NCI-H1092 treated with DMSO at 0.1 percent for 48 hours (cell line): ENCODE measurements around the gene UBE3C.
A peak's percentile ranks its signal among the peaks of the same experiment; 100 is the strongest.
"Not testable (repeated sequence)": the region's sequence is repeated elsewhere in the genome, so short reads cannot be mapped to it uniquely, and the experiment has no call there.

Experiments
- DNase-seq: peaks from one replicate; lab custom pipeline; 2025; lab: John Stamatoyannopoulos, UW

The UBE3C gene

DNA sequence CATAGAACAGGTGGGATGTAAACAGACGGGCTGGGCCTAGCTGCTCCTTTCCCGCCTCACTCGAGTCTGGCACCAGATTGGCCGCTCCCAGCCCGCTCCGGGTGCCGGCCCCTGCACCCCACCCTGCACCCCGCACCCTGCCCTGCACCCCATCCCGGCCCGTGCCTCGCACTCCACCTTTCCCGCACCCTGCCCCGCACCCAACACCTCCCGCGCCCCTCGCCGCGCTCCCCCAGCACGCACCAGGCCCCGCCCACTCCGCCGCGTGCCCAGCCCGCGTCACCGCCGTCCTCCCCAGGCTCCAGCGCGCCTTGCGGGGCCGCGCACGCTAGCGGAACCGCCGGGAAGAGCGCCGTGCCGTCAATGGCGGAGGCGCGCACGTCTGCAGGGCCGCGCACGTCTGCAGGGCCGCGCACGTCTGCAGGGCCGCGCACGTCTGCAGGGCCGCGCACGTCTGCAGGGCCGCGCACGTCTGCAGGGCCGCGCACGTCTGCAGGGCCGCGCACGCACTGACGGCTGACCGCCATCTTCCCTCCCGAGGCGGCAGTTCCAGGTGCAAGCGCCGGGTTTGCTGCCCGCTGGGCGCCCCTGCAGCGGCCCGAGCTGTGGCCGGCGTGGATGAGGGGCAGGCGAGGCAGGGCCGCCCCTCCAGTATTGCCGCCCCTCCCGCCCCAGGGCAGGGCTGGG, at the start of gene UBE3C:
Gene UBE3C (plus strand): TSS at position 503 of the 687 bp plus-strand sequence. CDS start 347 bp downstream, outside the sequence.
- peak; percentile 93 for DNase-seq

DNA sequence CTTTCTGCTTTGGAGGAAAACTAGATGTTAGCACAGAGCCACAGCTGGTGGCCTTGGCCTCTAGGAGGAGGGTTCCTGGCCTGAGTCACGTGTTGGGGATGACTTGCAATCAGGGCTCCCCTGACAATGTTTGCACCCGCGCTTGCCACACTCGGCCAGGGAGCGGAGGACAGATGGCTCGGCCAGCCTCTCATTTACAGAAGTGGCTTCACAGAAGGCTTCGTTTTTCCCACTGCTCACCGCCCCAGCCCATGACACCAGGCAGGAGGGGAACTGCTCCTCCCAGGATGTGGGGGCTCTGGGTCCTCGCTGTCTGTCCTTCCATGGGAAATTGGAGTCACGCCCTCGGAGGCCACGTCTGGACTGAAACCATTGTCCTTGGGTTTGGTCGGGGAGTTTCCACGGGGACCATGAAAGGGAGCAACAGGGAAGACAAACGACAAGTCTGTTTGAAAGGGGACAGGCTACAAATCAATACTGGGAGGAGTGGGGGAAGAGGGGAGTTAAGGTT, 49.6 kb upstream of the UBE3C start:
- DNase-seq: no peak

DNA sequence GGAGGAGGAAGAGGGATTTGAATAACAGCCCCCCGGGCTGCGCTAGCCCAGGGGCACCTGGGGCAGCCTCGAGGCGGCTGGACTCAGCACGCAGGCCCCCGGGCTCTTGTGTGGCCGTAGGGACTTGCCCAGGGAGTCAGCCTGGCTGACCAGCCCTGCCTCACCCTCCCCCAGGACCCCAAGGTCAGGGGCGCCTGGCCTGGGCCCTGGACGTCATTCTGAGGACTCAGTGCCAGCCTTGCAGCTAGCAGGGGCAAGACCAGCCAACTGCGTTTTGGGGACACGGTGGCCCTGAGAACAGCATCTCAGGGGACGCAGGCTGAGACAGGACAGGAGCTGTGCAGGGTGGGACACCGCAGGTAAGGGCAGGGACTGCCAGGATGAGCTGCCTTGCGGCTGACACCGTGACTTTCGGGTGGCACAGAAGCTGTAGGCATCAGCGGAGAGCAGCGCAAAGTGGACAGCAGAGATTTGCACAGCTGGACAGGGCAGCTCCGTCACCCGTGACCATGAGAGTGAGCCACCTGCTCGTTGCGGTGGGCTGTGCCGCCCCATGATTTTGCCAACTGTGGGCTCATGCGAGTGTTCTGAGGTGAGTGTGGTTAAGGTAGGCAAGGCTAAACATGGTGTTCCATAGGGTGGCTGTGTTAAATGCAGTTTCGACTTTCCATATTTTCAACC, 48.1 kb upstream of the UBE3C start:
- no peak for DNase-seq

DNA sequence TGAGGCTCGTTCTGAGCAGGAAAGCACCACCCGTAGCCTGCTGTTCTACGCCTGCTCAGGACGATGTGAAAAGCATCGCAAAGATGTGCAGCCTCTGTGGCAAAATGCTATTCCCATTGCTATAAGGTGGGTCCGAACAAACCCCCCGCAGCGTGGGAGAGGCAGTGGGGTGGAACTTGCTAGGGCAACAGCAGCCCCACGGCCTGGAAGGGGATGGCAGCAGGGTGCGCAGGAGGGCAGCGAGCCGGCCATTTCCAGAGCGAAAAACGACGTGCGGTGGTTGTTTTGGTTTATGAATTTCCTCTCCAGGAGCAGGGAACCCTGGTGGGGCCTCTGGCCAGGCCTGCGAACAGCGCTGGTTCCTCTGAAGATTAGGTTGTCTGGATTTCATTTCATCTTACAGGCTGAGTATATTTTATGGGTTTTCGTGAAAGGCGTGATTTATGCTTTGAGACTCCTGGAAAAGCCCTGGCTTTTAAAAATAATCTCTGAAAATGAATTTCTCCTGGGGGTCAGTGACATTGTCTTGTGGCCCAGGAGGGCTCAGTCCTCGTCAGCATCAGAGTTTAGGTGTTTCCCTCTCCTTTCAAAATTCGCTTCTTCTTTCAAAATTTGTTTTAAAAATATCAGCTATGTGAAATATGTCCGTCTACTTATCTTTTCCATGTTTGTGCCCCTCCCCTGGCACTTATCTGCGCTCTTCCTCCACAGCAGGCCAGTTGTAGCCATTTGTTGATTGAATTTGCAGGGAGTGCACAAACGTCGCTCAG, 42.3 kb upstream of the UBE3C start:
- DNase-seq: no peak

DNA sequence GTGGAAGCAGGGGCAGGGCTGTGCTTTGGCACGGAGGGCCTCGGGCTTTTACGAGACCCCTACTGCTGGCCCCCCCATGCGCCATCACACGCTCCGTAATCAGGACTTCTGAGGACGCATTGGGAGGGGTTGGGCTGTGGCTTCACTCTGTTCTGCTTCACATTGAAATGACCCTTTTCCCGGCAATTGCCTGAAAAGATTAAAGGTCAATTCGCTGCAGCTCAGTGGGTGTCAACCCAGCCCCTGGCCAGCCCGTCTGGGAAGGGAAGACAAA, 41.7 kb upstream of the UBE3C start:
- no peak for DNase-seq

DNA sequence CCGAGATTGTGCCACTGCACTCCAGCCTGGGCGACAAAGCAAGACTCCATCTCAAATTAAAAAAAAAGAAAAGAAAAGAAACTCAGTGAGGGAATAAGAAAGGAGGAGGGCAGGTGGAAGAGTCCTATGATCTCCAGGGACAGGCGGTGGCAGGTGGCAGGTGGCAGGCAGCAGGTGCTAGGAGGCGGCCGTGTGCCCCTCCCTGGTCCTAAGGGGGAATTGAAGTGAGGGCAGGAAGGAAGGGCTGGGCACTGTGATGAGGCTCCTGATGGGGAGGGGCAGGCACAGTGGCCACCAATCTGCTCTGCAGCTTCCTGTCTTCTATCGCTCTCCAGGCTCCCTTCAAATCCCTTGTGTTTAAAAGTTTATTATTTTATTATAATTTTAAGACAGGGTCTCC, 41.2 kb upstream of the UBE3C start:
- DNase-seq: no peak

DNA sequence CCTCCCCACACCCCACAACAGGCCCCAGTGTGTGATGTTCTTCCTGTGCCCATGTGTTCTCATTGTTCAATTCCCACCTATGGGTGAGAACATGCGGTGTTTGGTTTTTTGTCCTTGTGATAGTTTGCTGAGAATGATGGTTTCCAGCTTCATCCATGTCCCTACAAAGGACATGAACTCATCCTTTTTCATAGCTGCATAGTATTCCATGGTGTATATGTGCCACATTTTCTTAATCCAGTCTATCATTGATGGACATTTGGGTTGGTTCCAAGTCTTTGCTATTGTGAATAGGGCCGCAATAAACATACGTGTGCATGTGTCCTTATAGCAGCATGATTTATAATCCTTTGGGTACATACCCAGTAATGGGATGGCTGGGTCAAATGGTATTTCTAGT, 38.7 kb upstream of the UBE3C start:
- not testable (repeated sequence) for DNase-seq

DNA sequence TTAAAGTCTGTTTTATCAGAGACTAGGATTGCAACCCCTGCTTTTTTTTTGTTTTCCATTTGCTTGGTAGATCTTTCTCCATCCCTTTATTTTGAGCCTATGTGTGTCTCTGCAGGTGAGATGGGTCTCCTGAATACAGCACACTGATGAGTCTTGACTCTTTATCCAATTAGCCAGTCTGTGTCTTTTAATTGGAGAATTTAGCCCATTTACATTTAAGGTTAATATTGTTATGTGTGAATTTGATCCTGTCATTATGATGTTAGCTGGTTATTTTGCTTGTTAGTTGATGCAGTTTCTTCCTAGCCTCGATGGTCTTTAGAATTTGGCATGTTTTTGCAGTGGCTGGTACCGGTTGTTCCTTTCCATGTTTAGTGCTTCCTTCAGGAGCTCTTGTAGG, 35.1 kb upstream of the UBE3C start:
- DNase-seq: not testable (repeated sequence)

DNA sequence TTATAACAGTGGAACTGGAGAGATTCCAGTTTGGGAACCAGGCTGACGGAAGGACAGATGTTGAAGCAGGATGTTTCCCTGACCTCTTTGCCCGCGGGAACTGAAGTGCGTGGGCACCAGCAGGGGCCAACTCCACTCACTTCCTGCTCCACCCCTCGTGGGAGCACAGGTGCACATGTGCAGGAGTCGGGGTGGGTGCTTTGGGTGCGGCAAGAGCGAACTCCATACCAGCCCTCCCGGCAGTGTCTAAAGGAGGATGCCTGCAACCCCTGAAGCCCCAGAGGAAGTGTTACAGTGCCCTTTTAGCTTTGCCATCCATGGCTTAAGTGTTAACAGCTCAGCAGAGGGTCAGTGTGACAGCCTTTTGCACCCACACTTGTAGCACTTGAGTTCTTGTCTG, 27.4 kb upstream of the UBE3C start:
- no peak for DNase-seq

DNA sequence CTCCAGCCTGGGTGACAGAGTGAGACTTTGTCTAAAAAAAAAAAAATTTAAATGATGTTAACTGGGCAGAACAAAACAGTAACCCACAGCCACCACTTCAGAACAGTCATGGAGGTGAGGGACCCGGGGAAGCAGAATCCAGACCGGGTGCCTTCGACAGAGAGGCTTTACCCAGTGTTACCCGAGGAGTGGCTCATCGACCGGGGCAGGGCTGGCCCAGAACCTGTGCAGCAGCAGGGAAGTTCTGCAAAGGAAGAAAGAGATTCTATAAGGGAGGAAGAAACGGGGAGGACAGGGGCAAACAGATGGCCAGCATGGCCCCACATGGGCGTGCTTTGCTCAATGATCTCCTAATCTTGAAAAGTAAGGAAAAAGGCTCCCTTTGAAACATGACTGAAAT, 26.0 kb upstream of the UBE3C start:
- DNase-seq: no peak

DNA sequence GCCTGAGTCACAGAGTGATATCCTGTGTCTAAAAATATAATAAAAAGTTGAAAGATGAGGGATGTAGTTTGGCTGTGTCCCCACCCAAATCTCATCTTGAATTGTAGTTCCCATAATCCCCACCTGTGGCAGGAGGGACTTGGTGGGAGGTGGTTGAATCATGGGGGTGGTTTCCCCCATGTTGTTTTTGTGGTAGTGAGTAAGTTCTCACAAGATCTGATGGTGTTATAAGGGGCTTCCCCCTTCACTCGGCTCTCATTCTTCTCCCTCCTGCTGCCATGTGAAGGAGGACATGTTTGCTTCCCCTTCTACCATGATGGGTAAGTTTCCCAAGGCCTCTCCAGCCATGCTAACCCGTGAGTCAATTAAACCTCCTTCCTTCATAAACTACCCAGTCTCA, 25.1 kb upstream of the UBE3C start:
- DNase-seq: no peak

DNA sequence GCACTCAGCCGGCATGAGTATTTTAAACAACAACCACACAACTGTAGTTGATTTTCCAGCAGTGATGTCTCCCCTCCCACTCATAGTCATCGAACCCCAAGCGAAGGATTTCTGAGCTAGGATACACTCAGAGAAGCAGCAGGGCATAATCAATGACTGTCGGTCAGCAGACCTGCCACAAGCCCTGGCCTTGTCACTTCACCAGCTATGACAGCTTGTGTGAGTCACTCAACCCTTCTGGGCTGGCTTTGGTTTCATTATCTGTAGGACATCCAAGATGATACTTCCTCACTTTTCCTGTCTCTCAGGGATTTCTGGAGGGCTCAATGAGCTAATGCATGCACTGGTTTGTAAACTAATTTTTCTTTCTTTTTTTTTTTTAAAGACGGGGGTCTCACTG, 22.0 kb upstream of the UBE3C start:
- no peak for DNase-seq

DNA sequence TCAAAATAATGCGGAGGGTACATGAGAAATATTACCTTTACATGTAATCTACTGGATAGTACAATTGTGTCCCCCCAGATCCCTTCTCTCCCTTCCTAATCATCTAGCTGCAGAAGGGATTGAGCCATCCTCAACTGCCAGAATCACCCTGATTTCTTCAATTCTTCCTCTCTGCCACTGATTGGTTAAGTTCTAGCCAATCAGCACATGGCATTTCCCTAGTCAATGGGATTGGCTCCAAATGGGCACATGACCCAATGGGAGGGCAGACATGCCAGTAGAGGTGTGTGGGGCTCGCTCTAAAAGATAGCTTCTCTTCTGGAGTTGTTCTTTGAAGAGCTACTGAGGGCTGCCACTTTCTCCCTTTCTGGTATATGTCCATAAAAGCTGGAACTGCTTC, 20.9 kb upstream of the UBE3C start:
- no peak for DNase-seq

DNA sequence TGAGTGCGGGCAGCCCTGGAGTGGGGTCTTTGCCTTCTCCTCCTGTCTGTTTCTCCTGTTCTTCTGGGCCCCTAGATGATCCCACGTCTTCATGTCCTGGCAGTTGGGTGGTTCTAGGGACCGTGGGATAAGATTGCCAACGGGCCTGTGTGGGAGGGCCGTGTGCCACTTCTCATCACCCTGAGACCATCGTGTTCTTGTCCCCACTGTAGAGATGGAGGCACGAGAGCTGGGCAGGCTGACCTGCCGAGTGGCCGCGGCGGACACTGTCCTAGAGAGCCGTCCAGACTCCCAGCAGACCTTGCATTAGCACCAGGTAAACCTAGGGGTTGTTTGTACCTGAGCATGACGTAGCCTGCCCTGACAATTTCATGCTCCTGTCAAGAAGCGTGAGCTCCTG, 18.5 kb upstream of the UBE3C start:
- DNase-seq: no peak

DNA sequence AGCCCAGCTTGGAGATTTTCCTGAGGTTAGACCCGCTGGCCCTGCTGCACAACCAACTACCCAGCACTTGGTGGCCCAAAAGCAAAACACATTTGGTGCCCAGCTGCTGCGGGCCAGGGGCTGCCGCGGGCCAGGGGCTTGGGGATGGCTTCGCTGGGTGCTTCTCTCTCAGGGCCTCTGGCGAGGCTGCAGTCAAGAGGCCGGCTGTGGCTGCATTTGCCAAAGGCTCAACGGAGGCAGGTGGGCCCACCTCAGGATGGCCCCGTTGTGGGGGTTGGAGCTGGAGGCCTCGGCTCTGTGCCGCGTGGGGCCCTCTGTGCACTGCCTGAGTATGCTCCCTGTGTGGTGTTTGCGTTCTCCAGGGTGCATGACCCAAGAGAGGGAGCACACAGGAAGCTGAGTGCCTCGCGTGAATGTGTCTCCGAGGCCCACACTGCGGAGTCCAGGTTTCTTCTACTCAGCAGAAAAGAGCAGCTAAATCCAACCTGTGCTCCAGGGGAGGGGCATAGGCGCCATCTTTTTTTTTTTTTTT, 17.5 kb upstream of the UBE3C start:
- no peak for DNase-seq

DNA sequence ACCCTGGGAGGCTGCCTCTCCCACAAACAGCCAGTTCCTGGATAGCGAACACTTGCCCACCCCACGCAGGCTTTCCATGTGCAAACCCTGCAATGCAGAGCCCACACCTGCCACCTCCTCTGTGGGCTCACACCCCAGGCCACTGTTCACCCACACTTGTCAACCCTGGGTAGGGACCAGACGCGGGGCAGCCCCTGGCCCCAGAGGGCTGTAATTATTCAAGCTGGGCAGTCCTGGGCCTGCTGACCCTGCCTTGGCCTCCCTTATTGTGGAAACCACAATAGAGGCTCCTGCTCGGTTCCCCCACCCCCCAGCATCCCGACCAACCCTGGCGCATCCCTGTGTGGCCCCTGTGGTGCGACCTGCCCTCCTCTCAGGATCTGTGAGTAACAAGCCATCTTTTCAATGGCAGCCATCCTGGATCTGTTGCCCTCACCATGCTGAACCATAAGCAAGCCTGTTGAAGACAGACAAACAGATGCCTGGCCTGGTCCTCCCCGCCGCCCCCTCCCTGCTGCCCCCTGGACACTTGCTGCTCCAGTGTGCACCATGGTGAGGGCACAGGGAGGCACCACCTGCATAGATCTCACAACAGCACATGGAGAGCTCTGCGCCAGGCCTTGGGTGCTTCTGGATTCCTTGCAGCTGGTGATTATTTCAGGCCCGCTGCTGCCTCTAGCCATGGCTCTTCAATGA, 15.8 kb upstream of the UBE3C start:
- DNase-seq: no peak

DNA sequence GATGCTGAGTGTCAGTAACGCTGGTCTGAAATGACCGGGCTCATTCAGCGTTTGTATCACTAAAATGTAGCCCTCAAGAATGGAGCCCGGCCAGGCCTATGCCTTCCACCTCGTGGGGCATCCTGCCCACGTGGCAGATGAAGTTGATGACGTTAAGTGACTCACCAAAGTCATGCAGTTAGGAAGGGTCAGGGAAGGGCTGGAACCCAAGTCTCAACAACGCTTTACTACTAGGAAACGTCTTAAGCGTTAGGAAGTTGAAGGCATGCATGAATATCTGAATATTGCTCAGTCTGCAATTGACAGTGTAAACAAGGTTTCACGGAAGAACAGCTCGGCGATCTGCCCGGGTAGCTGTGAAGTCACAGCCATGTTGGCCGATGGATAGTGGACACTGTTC, 14.0 kb upstream of the UBE3C start:
- no peak for DNase-seq

DNA sequence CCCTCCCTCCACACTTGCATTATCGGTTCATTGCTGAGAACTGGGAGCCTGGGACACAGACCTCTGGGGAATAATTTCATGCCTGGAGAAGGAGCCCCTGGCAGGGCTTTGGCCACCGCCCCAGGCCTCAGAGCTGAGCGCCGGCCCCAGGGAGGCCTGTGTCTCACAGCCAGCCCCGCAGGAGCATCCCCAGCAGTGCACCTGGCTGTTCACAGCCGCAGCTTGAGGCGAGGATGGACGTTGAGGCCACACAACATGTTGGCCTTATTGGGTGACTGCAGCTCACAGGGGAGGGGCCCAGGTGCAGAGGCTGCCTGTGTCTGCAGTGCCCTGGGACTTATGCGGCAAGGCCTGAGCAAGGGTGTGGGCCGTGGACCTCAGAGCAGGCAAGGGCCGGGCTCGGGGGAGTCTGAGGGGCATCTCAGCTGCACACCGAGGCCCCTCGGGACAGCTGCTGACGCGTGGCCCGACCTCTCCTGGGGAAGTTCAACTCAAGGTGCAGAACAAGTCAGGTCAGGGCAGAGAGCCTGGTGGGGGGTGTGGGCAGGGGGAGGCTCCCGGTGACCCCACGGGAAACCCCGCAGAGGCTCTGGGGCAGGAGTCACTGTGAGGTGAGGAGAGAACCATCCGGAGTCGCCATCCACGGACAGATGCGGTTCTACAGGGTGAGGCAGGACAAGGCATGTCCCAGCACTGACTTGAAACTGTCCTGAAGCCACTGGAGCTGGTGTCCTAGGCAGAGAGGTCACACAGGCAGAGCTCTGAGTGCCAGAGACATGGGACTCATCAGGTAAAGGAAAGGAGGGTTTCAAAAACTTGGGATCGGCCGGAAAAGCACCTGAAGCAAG, 13.1 kb upstream of the UBE3C start:
- DNase-seq: no peak

DNA sequence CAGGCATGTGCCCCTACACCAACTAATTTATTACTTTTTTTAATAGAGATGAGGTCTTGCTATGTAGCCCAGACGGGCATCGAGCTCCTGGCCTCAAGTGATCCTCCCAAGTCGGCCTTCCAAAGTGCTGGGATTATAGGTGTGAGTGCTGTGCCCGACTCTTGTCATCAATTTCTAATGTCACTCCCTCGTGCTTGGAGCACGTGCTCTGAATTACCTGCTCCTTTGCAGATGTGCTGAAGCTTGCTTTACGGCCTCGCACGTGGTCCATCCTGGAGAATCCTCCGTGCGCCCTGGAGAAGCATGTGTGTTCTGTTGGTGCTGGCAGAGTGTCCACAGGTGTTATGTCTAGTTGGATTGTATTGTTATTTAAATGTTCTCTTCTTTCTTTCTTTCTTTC, 11.8 kb upstream of the UBE3C start:
- no peak for DNase-seq

DNA sequence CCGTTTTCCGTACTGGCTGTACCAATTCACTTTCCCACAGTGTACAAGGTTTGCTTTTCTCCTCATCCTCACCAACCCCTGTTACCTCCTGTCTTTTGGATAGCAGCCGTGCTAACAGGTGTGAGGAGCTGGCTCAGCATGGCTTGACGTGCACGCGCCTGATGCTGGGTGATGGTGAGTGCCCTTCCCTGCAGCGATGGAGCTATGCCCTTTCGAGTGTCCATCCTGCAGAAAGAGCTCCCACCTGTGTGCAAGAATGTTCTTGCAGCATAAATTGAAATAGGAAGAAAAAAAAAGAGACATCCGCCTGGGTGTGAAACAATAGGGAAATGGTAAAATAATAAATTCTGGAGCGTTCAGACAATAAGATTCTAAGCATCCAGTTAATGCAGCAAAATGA, 9.5 kb upstream of the UBE3C start:
- no peak for DNase-seq

DNA sequence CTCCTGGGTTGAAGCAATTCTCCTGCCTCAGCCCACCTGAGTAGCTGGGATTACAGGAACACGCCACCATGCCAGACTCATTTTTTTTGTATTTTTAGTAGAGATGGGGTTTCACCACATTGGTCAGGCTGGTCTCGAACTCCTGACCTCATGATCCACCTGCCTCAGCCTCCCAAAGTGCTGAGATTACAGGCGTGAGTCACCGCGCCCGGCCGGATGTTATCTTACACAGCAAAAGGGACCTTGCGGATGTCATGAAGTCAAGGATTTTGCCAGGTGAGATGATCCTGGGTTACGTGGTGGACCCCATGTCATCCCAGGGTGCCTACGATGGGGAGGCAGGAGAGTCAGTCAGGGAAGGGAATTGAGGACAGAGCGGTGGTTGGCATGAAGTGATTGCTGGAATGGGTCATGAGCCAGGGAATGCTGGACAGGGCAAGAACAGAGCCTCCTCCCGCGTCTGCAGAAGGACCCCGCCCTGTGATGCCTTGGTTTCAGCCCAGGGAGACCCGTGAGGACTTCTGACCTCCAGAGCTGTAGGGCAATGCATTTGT, 8.7 kb upstream of the UBE3C start:
- no peak for DNase-seq
